ENCODE data around the gene KCNQ5.

Gene KCNQ5

GRCh38 chr6:73028124-73028766 is 406.4 kb downstream of the KCNQ5 start:
- FAIRE-seq: no peak

- FAIRE-seq: no peak
Measured at GRCh38 chr6:73028893-73029450, 407.1 kb downstream of the KCNQ5 start.

- no peak for FAIRE-seq
Measured at GRCh38 chr6:73030257-73030656, 408.4 kb downstream of the KCNQ5 start.

GRCh38 chr6:73030791-73031782 is 409.2 kb downstream of the KCNQ5 start:
- FAIRE-seq: no peak

GRCh38 chr6:73032586-73032985 is 410.7 kb downstream of the KCNQ5 start:
- no peak for FAIRE-seq

- no peak for FAIRE-seq
Measured at GRCh38 chr6:73036689-73037088, 414.8 kb downstream of the KCNQ5 start.

- no peak for FAIRE-seq
Measured at GRCh38 chr6:73041051-73041450, 419.2 kb downstream of the KCNQ5 start.

- FAIRE-seq: no peak
Measured at GRCh38 chr6:73042892-73043291, 421.0 kb downstream of the KCNQ5 start.

- no peak for FAIRE-seq
Measured at GRCh38 chr6:73043446-73043845, 421.6 kb downstream of the KCNQ5 start.

- FAIRE-seq: no peak
Measured at GRCh38 chr6:73045609-73046008, 423.7 kb downstream of the KCNQ5 start.

GRCh38 chr6:73047801-73048200 is 425.9 kb downstream of the KCNQ5 start:
- FAIRE-seq: no peak

- no peak for FAIRE-seq
Measured at GRCh38 chr6:73049971-73050594, 428.2 kb downstream of the KCNQ5 start.

- FAIRE-seq: no peak
Measured at GRCh38 chr6:73050706-73051105, 428.8 kb downstream of the KCNQ5 start.

- FAIRE-seq: no peak
Measured at GRCh38 chr6:73051147-73051546, 429.3 kb downstream of the KCNQ5 start.

GRCh38 chr6:73054958-73055357 is 433.1 kb downstream of the KCNQ5 start:
- no peak for FAIRE-seq

GRCh38 chr6:73058736-73059135 is 436.9 kb downstream of the KCNQ5 start:
- no peak for FAIRE-seq

GRCh38 chr6:73062130-73062529 is 440.3 kb downstream of the KCNQ5 start:
- FAIRE-seq: no peak

- FAIRE-seq: no peak
Measured at GRCh38 chr6:73062837-73063236, 441.0 kb downstream of the KCNQ5 start.

- FAIRE-seq: no peak
Measured at GRCh38 chr6:73064266-73064665, 442.4 kb downstream of the KCNQ5 start.

GRCh38 chr6:73073238-73073637 is 451.4 kb downstream of the KCNQ5 start:
- no peak for FAIRE-seq

GRCh38 chr6:73074175-73074574 is 452.3 kb downstream of the KCNQ5 start:
- no peak for FAIRE-seq

- no peak for FAIRE-seq
Measured at GRCh38 chr6:73076211-73076954, 454.5 kb downstream of the KCNQ5 start.
